ENCODE results near the gene TACO1.

DNA sequence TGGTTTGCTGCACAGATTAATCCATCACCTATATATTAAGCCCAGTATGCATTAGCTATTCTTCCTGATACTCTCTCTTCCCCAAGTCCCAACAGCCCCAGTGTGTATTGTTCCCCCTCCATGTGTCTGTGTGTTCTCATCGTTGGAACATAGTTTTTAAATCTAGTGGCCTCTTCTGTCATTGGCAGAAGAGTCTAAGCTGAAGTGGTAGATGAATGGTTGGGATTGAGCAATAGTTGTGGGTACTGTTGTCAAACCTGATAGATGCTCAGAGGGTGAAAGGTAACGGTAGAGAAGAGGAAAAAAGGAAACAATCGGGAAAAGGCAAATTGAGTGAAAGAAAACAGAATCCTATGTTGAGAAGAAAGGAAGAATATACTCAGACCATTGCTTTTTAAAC, 51.4 kb downstream of the TACO1 start:
- TF ChIP-seq ZNF335 (tag by site-specific recombination; conservative IDR thresholded peaks at IDR 0.05) = no peak
- no peak for TF ChIP-seq ZNF558 (tag by site-specific recombination; IDR thresholded peaks at IDR 0.05)
- no peak for TF ChIP-seq REPIN1 (tag by site-specific recombination; IDR thresholded peaks at IDR 0.05; ENCODE audit: low read depth)
- no peak for TF ChIP-seq ZNF214 (tag by site-specific recombination; IDR thresholded peaks at IDR 0.05; ENCODE audit: borderline replicate concordance)
- TF ChIP-seq ZNF292 (tag by site-specific recombination; IDR thresholded peaks at IDR 0.05; ENCODE audit: borderline replicate concordance, low read depth) = no peak
- no peak for TF ChIP-seq ZBTB7A (tag by site-specific recombination; IDR thresholded peaks at IDR 0.05; ENCODE audit: low read depth)
- TF ChIP-seq, protein P1, sequence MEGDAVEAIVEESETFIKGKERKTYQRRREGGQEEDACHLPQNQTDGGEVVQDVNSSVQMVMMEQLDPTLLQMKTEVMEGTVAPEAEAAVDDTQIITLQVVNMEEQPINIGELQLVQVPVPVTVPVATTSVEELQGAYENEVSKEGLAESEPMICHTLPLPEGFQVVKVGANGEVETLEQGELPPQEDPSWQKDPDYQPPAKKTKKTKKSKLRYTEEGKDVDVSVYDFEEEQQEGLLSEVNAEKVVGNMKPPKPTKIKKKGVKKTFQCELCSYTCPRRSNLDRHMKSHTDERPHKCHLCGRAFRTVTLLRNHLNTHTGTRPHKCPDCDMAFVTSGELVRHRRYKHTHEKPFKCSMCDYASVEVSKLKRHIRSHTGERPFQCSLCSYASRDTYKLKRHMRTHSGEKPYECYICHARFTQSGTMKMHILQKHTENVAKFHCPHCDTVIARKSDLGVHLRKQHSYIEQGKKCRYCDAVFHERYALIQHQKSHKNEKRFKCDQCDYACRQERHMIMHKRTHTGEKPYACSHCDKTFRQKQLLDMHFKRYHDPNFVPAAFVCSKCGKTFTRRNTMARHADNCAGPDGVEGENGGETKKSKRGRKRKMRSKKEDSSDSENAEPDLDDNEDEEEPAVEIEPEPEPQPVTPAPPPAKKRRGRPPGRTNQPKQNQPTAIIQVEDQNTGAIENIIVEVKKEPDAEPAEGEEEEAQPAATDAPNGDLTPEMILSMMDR (tag by site-specific recombination; IDR thresholded peaks at IDR 0.05) = no peak
- TF ChIP-seq ZNF16 (tag by site-specific recombination; IDR thresholded peaks at IDR 0.05; ENCODE audit: low read depth) = no peak
- no peak for TF ChIP-seq ZNF664 (tag by site-specific recombination; IDR thresholded peaks at IDR 0.05)
